ENCODE results near the gene PIAS1.

DNA sequence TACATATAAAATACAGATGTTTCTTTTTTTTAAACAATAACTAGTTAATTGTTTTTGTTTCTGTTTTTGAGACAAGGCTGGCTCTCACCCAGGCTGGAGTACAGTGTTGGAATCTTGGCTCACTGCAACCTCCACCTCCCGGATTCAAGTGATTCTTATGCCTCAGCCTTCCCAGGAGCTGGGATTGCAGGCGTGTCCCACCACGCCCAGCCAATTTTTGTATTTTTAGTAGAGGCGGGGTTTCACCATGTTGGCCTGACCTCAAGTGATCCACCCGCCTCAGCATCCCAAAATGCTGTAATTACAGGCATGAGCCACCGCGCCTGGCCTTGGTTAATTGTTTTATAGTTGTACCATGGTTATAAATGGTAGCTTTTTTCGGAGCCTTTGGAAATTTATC lies 72.3 kb downstream of the PIAS1 start:
- TF ChIP-seq CTCF (IDR thresholded peaks at IDR 0.05) (no peak), POLR2A (IDR thresholded peaks at IDR 0.05) (no peak)
